ENCODE measurements around the gene C14orf180.

The C14orf180 gene

DNA sequence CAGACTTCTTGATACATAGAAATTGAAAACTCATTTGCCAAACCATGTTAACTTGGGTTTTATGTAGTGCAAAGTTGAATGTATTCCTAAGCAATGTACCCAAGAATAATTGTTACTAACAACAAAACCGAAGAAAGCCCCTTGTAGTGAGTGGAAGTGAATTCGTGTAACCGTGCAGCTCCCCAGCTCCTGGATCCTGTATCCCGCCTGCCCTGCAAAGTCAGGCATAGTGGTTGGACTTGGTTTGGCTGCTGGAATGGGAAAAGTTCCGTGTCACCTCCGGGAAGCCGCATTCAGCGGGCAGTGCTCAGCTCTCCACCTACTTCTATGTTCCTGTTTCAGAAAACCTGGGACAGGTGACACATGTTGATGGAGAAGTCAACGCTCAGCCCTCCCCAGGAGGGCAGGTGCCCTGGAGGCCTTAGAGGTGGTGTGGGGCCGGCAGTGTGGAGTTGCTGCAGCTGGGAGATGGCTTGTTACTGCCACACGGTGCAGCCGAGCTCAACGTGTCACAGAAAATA, 29.2 kb upstream of the C14orf180 start:
- no peak for DNase-seq

DNA sequence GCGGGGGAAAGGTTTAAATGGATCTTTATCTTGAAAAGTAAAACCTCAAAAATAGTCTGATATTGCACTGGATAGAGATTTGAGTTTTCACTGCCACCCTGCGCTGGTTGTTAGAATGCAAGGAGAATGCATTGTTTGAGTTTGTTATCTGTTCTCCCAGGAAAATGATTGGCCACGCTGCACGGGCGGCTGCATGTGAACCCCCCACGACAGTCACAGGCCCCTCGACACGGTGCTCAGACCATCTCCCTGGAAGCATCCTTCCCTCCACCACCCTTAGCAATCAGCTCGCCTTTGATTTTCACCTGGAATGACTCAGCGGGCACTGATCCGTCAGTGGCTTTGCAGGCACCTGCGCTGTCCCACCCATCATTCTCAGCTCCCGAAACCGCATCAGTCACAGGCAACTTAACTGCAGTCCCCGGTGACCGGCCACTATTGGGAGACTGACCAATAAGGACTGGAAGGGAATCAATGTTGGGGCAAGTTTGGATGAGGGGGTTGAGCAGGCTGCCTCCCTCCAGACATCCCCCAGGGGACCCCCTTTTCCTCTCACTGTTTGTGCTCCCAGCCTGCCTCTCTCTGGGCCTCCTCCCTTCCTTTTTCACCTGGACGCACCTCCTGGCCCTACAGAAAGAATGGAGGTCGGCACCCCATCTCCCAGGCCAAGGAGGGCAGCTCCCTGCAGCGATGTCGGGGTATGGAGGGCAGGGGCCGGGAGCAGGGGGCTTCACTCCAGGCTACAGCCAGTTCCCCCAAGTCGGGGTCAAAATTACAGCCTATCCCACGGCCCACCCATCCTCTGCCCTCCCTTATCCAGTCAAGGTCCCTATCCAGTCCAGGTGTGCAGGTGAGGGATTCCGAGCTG, 28.5 kb upstream of the C14orf180 start:
- no peak for DNase-seq

DNA sequence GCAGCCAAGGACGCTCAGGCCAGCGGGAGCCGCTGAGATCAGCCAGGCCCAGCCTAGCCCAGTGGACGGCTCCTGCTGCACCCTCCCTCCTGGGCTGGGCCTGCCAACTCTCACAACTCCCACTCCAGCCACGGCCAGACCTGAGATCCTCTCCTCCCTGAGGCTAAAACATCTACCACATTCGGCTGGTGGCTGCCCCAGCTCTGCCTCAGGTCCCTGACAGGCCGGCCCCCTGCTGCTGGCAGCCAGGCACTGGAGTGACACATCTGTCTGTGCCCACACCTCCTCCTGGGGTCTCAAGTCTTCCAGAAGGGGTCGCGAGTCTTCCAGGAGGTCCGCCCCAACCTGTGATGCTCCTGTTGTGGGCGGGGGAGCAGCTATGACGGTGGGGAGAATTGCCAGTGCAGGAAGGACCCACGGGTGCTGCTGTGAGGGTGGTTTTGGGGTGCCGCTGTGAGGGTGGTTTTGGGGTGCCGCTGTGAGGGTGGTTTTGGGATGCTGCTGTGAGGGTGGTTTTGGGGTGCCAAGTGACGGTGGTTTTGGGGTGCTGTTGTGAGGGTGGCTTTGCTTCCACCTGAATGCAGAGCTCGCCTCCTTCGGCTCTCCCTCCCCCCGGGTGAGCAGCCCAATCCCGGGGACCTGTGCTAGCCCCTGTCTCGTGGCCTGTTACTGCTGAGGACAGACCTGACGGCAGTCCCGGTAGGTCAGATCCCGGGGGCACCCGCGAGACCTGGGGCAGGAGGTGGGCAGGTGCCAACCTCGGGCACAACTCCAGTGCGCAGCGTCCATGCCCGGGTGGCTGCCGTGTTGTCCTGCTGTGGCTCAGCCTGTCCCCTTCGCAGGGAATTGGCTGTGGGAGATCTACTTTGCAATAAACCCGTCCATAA, 27.5 kb upstream of the C14orf180 start:
- no peak for DNase-seq

DNA sequence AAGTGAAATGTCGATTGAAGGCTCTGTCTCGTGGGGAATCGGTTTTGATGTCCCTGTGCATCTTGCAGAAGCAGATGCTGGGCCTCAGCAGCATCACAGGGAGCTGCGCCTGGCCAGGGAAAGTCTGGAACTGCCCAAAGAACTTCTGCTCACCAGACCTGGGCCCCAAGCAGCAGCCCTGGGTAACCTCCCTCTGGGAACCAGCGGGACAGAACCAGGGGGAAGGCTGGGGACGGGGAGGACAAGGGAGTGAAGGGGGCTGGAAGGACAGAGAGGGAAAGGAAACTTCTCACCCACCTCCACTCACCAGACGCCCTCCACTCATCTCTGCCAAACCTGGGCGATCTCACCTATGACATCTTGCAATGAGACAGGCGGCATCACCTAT, 26.8 kb upstream of the C14orf180 start:
- DNase-seq: no peak

DNA sequence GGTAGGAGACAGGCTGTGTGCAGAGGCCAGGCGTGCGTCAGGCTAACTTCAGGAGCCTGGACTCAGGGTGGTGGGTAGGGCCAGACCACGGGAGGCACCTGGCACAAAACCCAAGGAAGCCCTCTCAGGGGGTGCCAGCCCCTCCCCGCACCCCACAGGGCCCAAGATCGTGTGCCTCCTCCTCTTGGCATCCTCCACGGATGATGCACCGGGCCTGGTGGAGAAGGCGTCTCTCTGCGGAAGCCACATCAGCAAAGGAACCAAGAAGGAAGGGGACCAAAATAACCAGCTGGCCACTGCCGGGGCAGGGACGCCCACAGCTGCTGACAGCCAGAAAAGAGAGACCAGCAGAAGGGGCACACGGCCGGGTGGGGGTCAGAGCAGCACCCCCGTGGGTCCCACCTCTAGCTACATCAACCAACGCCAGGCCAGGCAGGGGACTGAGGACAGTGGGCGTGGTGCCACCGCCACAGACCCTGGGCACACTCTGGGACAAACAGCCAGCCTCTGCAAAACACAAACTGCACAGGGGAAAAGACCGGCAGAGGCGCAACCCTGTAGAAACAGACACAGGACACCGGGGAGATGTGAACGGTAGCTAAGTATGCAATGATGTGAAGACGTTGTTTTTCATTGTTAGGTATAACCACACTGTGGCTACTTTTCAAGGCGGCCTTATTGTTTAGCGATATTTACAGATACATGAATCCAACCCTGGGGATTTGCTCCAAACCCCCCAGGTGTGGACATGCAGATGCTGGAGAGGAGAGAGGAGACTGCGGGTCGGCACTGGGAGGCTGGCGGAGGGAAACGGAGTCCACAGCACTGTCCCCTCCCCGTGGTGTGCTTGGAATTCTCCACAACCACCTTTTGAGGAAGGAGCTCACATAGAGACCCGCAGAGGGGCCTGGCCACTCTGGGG, 26.1 kb upstream of the C14orf180 start:
- no peak for DNase-seq

DNA sequence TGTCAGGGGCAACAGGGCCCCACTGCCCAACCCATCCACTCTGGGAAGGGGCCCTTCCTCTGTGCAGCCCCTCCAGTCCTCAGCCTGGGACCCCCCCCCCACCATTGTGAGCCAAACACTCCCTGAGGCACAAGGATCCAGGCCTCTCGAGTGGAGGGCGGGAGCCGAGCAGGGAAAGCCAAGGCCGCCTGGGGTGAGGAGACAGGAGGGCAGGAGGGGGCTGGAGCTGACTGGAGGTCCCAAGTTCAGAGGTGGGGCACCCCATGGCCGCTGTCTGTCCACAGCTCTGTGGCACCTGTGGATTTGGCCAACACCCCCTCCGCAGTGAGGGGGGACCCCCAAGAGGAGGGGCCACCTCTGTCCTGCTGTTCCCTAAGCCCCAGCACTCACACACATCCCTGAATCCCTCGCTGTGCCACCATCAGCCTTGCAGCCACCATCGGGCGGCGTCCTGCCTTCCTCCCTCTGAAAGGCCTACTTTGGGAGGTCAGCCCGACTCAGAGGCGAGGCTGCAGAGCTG, 25.4 kb upstream of the C14orf180 start:
- DNase-seq: no peak

DNA sequence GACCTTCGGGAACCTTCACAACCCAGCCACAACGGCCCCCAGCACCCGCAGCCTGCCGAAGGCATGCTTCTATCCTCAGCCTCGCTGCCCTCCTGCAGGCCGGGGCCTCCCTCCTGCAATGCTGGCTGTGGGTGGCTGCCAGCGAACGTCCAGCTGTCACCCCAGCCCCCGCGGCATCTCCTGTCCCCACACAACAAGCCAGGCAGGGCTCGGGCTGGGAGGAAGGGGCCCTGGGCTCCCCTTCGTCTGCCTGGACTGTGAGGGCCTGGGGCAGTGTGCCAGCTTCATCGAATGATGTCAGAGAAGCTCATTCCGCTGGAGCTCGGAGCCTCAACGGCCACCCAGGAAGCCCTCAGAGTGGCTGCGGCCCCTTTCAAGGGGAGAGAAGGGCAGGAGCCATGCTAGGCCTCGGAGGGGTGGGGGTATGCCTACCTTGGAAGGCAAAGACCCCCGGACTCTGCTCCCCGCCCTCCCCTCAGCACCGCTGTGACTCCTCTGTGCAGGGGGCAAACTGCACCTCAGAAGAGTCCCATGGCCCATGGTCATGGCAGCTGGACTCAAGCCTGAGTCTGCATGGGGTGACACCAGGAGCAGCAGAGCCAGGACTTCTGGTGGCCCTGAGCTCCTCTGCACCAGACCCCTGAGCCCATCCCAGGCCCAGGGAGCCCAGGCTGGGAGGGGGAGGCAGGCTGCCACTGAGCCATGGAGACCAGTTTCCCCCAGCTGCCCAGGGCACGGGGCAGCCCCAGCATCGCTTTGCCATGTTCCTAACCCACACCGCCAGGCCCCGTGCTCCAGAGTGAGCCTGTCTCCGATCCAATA, 24.7 kb upstream of the C14orf180 start:
- DNase-seq: no peak

DNA sequence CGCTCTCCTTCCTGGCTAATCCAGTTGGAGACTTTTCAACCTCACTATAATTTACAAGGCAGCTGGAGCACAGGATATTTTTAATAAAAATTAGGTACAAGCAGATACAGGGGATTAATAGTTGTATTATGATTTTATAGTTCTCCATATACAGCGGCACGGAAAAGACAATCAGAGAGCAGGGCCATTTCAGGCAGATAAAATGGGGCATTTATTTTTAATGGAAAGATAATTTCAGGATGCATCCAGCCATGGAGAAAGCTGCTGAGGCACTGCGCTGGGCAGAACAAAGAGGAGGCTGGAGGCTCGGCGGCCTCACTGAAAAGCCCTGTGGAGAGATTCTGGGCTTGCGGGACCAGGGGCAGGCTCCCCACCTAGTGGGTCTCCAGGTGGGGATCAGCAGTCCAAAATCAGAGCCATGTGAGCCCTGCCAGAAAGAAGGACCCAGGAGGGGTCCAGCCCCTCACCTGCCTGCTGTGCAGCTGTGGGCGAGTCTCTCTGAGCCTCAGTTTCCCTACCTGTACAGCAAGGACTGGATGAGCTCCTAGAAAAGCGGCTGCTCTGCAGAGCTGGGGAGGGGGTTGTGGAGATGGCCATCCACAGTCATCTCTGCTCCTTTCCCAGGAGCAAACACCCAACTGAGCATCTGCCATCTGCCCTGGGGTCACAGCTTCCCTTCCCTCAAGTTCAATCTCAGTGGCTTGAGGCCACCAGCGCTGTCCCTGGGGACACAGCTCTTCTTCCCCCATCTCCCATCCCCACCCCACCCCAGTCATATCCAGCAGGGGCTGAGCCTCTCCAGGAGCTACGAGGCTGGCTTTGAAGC, 23.9 kb upstream of the C14orf180 start:
- DNase-seq: no peak

DNA sequence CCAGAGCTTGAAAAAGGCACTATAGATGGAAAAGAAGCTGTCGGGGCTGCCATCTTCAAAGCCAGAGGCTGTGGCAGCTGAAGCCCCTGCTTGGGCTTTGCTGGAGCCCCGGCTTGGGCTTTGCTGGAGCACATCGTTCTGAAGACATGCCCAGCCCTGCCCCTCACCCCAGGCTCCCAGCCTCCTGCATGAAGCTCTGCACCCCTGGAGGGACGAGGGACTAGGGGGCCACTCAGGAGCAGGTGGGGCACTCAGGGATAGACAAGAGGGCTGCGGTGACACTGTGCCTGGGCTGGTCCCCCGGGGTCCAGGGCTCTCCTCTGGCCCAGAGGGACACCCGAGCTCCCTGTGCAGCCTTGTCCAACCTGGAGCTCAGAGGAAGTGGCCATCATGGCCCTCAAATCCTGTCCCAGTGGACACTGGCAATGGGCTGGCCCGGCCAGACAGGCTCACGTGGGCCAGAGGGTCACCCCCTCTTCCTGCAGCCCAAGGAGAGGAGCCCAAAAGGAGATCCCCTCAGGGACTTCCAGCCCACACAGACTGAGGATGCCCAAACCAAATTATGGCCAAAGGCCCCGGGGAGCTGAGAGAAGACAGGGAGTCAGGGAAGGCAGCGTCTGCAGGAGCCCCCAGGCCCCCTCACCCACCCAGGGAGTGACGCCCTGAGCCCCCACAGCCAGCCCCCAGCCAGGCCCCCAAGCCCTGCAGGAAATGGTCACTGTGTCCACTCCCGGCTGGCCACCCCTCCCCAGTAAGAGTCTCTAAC, 23.1 kb upstream of the C14orf180 start:
- no peak for DNase-seq

DNA sequence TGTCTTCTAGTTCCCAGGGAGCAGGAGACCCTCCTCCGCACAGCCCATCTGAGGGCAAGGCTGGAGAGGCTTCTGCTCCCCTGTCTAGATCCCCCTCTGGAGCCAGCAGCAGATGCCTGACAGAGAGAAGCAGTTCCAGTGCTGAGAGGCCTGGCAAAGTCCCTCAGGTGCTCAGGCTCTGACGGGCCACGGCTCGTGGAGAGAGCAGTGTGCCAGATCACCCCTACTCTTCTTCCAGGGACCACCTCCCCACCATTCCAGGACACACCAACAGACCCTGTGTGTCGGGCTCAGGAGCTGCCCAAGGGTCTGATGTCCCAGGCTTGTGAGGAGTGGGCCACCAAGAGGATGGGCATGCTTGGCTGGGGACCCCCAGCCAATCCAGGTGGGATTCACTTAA, 22.5 kb upstream of the C14orf180 start:
- no peak for DNase-seq

DNA sequence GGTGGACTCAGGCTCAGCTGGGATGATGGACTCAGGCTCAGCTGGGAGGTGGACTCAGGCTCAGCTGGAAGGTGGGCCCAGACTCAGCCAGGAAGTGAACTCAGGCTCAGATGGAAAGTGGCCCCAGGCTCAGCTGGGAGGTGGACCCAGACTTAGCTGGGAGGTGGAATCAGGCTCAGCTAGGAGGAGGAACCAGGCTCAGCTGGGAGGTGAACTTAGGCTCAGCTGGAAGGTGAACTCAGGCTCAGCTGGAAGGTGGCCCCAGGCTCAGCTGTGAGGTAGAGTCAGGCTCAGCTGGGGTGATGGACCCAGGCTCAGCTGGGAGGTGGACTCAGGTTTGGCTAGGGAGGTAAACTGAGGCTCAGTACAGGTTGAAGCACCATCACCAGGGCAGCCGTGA, 21.8 kb upstream of the C14orf180 start:
- no peak for DNase-seq

DNA sequence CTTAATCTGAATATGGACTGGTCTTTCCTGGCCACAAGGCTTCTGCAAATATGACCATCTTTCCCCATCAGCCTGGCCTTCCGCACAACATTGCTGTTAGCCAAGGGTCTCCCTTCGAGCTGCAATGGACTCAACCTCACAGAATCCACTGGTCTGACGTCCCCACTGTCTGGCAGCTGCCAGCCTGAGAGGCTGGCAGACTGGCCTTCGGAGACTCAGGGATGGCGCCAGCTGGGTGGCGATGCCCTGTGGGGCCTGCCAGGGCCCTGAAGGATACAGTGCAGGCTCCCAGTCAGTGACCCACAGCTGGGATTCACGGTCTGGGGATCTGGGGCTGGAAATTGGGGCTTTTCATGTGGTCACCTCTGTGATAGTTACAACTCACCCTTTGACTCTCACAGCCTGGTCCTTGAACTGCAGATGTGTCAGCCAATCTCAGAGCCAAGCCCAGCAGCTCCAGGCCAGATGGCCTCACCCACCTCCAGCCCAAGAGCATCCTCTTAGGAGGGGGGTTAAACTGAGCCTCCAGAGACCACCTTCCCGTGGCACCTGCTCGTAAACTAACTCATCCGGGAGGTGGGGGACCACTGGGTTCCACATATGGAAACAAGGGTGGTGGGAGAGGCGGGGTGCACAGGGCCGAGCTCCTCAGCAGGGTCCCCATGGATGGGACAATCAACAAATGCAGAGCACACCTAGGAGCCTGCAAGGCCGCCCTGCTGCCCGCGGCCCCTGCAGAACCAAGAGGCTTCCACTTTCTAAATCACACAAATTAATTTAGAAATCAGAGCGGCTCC, 21.1 kb upstream of the C14orf180 start:
- no peak for DNase-seq

DNA sequence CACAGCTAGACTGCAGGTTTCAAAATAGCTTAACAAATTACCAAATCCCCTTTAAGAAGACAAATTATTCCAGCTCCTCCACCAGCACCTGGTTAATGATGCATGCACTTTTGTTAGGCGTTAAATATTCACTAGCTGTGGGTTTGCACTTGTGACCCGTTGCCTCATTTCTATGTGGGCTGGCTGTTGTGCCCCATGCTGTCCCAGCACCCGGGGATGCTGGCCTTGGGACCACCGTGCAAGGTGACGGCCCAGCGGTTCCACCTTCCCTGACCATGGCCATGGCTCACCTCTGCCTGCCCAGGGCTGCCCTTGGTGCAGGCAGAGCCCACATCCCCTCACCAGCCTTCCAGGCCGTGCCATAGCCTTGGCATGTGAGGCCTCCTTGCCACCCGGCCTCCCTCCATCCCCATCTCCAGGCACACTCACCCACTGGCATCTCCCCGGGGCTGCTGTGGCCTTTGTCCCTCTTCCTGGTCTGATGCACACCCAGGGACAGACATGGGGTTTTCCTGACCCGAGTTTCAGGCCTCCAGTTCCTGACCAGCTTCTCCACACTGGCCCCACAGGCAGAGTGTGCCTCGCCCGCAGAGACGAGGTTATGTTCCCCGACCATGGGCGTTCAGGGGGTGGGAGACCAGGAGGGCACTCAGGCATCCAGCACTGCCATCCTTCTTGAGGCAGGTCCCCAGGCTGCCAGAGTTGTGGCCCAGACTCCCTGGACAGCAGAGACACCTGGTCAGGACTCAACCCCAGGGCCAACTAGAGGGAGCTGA, 20.3 kb upstream of the C14orf180 start:
- DNase-seq: no peak

DNA sequence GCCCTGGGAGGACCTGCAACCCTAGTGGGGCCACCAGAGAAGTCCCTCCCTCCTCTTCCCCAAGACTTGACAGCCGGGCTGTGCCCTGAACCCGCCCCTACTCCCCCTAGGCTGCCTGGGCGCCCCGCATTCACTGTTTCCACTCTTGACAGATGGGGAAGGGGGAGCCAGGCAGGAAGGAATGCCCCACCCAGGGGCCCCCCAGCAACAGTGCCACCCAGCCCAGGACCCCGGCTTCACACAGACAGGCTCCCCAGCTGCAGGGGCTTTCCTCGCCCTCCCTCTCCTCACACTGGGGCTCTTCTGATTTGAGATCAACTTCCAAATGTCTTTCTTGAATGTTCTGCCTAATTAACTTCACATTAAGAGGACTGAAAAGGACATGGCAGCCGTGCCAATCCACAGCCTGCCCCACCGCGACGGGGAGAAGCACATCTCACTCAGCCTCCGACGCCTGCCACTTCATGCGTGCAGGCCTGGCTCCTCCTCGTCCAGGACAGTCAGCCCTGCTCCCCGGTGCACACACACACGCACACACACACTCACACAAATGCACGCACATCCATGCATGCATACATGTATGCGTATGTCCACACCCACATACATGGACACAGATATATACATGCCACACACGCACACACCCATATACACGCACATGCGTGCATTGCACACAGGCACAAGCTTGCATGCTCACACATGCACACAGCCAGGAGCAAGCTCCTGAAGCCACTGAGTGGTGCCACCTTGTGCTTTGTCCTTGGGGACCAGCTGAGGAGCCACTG, 19.6 kb upstream of the C14orf180 start:
- no peak for DNase-seq

DNA sequence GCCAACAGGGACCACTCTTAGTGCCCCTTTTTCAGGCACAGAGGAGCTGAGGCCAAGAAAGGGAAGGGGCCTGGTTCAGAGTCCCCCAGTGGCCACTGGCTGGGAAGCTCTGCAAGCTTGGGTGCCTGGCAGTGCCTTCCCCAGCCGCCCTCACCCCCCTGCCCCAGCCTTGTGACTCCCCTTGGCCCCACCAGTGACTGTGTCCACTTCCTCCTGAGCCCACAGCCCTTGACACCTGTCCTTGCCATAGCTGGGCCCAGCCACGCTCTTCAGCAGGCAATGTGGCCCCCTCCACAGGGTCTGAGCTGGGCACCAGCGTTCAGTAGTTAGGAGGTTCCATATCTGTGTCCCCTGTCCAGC, 19.0 kb upstream of the C14orf180 start:
- DNase-seq: no peak

DNA sequence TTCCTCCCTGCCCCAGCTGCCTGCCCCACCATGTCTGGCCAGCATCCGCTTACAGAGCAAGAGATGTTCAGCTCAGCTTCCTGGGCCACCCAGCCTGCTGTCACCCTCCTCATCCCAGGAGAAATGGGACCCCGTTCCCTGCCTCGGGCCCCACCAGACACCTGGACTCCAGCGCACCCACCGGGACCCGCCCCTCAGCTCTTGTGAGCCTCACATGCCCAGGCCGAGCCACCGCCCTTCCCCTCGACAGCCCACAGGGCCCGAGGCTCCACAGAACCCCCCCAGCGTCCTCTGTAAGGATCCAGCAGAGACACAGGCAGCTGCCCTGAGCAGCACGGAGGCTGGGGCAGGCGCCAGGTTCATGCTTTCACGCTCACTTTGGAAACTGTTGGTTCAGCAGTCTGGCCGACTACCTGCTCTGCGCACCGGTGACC, 18.4 kb upstream of the C14orf180 start:
- no peak for DNase-seq

Measured in activated CD8-positive, alpha-beta memory T cell treated with anti-CD3 and anti-CD28 coated beads for 24 hours (primary cell).